ENCODE results near the gene C6.

- TF ChIP-seq CTCF (IDR thresholded peaks at IDR 0.05) (no peak), POLR2A (IDR thresholded peaks at IDR 0.05) (no peak), POLR2AphosphoS5 (IDR thresholded peaks at IDR 0.05) (no peak)
Observed at GRCh38 chr5:41199660-41200059, 13.7 kb downstream of the C6 start.
